GM19025 (cell line): ENCODE results near the gene DPF1.
A peak's percentile ranks its signal among the peaks of the same experiment; 100 is the strongest.
"Not testable (repeated sequence)": the region's sequence is repeated elsewhere in the genome, so short reads cannot be mapped to it uniquely, and the experiment has no call there.

Source experiments
- ATAC-seq: cut with Tn5 transposase; IDR thresholded peaks from one replicate; pipeline ENCODE4 v1.9.1; 2021; ENCODE audit warnings: mild to moderate bottlenecking, low read depth, moderate library complexity; ENCODE audit not compliant: unreplicated experiment

DPF1 gene

DNA sequence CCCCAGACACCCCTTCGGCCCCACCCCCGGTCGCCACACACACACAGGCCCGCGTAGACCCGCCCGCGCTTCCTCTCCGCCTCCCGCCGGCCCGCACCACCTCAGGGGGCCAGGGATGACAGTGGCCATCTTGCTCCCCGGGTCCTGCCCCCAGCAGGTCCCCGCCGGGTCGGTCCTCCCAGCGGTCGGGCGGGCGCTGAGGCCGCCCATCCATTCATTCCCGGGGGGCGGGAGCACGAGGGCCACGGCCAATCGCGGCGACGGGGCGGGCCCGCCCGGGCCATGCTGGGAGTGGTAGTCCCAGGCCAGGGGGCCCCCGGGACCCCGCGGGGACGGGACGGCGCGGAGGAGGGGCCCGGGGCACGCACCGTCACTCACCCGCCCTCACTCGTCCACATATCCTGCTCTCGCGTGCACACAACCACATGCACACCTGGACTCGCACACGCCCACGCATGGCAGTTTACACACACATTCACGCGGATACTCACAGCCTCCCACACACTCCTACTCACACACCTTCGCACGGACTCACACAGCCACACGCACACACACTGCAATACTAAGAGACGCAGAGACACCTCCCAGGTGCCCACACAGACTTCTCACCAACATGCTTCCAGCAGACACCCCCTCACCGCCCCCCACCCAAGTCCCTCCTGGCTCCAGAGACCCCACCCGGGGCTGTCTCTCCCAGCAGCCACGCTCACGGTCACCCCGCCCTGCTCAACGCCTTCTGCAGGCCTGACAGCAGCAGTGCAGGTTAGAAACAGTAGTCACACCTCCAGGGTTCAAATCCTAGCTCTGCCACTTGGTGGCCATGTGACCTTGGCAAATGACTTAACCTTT, at the start of gene DPF1:
Gene DPF1, minus strand, starts transcription at position 209 of the 849 bp plus-strand sequence. Its CDS starts 80 bp downstream, at position 129.
- ATAC-seq = peak; percentile 72

DNA sequence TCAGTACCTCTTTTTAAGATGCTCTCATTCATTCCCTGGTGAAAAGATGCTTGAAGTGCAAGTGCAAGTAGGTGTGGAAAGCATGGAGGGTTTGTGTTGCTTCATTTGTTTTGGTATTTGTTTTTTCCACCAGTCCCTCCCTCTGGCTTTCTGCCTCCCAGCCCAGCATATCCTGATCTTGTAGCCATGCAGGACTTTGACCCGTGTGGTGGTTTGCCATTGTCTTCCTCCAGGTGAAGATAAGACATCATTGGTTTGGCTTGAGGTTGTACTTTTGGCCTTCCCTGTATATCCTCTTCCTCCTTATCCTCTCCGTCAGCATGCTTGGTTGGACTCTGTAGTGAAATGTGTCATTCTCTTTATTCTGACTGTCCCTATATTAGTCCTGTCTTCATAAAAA, 49.5 kb upstream of the DPF1 start:
- ATAC-seq = no peak

DNA sequence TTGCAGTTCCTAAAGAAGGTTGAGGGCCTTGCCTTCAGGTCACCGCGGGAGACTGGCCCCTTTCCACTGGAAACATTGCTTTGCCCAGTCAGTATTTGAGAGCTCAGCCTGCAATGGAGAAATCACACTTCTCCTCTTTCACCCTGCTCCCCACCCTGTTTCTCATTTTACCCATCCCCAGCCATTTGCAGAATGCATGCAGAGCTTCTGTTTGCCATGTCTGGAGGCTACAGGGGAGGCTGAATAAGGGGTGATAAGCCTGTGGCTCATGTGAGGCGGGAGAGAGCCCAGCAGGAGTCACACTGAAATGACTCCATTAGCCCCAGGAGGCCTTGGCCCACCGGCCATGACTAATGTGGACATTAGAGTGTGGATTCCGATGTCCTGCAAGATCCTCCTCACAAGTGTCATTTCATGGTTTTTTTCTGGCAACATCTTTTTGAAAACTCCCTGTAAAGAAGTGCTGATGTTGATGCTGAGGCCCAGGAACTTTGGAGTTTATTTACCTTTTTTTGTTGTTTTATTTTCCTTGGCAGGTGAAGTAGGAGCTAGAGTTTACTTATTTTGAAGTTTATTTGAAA, 46.7 kb upstream of the DPF1 start:
- ATAC-seq = no peak

DNA sequence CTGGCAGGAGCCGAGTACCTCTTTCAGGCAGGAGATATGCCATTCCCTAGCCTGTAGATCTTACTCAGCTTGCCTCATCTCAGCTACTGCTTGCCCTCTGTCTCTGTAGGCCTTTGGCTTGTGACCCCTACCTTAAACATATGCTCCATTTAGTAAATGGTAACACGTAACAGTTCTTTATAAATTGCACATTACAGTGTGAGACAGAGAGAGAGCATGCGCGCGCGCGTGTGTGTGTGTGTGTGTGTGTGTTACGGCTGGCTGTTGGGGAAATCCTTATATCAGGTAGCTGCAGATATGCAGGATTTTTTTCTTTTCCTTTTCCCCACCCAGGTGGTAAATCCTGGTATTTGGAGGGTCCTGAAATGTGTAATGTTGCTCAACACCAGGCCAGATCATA, 44.5 kb upstream of the DPF1 start:
- ATAC-seq = no peak

DNA sequence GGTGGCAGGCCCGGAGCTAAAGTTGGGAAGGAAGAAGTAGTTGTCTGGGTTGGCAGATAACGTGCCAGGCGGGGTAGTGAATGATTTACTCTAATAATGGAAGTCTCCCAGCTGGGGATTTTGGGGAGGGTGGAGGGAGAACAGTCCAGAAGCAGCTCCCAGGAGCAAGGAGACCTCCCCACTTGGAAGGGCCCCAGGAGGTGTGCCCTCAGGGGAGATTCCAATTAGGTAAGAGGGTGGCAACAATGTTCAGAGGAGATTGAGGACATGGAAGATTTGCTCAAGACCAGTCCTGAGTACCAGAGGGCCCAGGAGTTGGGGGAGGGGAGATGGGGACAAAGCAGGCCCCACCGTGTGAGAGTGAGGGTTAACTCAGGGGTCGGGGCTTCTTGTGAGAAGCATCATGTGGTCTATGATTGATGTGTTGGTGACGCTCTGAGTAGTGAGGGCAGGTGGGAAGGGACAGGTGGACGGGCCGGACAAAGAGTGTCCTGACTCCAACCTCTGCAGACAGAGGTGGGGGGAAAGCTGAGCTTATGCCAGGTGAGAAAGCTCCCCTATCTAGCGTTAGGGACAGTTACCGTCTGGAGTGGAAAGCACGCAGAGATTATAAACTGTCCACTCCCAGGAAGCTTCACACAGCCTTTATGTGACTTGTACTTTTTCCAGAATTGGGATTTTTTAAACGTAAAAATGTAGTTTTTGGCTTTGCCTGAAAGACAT, 43.9 kb upstream of the DPF1 start:
- no peak for ATAC-seq

DNA sequence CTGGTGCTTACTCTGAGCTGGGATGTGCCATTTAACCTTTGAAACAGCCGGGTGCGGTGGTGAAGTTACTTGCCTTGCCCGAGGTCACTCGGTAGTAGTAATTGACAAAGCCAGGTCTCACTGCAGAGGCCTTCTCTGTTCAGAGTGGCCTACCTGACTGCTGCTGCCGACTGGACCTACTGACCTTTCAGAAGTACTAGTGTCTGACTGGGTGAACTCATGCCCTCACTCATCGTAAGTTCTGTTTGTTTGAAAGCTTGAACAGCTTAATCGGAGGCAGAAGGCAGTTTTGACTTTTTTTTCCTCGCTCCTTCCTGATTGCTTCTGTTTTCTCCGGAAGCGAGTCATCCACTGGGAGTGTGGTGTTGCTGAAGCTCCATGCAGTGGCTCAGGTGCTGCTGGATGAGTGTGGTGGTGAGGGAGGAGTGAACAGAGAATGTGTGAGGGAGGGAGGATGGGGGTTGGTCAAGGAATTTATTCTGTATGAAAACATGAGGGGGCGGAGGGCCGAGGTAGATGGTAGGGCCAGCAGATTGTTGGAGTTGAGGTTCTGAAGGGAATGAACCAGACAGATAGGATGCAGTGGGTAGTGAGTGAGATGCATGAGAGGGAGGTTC, 43.1 kb upstream of the DPF1 start:
- ATAC-seq = no peak

DNA sequence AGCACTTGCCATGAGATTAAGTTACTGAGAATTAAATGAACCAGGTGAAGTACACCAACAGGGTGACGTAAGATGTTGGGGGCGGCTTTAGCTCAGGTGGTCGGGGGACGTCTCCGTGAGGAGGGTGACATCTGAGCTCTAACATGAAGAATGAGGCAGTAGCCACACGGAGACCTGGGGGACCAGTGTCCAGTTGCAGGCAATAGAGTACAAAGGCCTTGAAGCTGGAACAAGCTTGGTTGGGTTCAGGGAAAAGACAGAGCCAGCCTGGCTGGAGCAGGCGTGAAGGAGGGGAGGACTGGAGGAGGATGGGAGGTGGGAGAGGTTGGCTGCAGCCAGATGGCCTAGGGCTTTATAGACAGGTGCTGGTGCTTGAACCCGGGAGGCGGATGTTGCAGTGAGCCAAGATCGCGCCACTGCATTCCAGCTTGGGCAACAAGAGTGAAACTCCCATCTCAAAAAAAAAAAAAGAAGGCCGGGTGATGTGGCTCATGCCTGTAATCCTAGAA, 42.0 kb upstream of the DPF1 start:
- ATAC-seq = no peak

DNA sequence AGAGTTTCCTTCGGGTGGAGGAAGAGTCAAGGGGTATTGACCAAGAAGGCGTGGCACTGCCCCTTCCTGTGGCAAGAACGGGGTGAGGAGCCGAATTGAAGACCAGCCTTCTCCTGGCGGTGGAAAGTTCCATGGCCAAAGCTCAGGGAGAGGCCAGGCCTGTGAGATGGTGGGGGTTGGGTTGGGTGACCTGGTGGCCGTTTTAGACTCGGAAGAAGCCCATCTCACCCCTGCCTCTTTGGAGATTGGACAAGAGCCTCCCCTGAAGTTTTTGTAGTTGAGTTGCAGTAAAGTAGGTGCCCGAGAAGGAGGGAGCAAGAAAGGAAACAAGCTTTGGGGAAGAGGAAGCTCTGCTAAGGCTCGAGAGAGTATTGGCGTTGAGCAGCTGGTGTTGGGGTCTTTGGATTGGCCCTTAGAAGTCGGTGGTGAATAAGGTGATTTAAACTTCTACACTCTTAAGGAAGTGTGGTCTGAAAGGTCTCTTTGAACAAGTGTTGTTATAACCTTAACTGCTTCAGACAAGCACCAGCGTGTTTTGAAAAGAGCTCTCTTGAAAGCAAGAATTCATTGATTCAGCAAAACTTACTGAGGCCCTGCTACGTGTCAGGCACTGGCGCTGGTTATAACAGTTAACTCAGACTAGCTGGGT, 41.3 kb upstream of the DPF1 start:
- no peak for ATAC-seq

DNA sequence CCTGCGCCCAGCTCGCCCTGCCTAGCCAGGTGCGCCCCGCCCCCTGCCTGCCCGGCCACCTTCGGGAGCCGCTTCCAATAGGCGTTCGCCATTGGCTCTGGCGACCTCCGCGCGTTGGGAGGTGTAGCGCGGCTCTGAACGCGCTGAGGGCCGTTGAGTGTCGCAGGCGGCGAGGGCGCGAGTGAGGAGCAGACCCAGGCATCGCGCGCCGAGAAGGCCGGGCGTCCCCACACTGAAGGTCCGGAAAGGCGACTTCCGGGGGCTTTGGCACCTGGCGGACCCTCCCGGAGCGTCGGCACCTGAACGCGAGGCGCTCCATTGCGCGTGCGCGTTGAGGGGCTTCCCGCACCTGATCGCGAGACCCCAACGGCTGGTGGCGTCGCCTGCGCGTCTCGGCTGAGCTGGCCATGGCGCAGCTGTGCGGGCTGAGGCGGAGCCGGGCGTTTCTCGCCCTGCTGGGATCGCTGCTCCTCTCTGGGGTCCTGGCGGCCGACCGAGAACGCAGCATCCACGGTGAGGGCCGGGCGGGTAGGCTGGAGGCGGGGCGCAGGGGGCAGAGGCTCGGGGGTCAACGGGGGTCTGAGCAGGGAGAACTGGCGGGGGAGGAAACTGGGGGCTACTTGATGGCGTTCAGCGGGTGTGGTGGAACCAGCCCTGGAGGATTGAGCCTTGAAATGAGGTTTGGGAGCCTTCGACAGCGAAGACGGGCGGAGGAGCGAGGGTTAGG, 40.6 kb upstream of the DPF1 start, which contains the start of gene SPINT2:
Gene SPINT2, plus strand, starts transcription at position 88 of the 727 bp plus-strand sequence. Its CDS starts 320 bp downstream, at position 408.
- no peak for ATAC-seq

DNA sequence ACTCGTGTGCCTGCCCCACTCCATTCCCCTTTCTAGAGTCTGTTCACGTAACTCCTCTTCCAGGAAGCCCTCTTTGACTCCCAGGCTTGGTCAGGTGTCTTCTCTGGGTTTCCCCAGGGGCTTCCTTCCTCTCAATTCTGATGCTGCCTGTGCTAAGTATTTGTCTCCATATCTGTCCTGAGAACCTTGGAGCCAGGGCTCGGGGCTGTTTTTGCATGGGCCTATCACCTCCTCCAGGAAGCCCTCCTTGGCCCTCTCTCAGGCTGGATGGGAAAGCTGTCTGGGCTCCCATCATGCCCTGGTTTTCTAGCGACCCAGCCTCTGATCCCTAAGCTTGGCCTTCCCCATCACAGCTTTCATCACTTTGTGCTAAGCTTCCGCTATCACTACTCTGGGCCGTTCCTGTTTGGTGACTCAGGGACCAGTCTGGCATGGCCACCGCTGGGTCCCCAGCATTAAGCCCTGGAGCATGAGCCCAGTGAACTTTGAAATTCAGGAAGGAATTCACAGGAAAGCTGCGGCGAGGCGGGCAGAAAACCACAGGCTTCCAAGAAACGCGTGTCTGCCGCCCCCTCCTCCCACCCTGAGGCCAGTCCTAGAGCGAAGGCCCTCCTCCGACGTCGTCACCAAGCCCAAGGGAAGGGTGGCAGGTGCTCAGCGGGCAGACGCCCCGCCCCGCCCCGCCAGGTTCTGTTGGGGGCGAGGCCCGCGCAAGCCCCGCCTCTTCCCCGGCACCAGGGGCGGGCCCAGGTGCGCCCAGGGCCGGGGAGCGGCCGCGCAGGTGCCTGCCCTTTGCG, 39.9 kb upstream of the DPF1 start:
- no peak for ATAC-seq

DNA sequence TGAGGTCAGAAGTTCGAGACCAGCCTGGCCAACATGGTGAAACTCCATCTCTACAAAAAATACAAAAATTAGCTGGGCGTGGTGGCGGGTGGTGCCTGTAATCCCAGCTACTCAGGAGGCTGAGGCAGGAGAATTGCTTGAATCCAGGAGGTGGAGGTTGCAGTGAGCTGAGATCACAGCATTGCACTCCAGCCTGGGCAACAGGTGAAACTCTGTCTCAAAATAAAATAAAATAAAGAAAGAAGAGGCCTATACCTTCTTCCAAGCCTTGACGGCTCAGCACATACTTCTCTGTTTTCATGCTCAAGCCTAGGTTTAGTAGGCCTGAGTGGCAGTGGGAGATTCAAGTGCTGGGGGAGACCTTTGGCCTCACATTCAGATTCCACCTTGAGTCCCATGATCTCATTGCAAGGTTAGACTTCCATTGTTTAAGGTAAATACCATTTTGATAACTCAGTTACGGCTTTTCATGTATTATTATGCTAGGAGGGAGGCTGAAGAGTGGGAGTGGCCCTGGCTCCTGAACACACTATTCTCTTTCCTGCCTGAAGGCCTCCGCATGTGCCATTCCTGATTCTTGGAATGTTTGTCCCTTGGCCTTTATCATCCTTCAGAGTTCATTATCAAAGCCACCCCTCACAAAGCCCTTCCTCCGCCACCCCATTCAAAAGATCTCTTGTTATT, 38.7 kb upstream of the DPF1 start:
- ATAC-seq = no peak

DNA sequence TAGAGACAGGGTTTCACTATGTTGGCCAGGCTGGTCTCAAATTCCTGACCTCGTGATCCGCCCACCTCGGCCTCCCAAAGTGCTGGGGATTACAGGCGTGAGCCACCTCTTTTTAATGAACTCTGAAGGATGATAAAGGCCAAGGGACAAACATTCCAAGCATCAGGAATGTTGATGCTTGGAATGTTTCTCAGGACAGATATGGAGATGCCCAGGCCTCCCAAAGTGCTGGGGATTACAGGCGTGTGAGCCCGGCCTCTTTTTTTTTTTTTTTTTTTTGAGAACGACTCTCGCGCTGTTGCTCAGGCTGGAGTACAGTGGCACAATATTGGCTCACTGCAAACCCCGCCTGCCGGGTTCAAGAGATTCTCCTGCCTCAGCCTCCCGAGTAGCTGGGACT, 37.9 kb upstream of the DPF1 start:
- ATAC-seq = not testable (repeated sequence)

DNA sequence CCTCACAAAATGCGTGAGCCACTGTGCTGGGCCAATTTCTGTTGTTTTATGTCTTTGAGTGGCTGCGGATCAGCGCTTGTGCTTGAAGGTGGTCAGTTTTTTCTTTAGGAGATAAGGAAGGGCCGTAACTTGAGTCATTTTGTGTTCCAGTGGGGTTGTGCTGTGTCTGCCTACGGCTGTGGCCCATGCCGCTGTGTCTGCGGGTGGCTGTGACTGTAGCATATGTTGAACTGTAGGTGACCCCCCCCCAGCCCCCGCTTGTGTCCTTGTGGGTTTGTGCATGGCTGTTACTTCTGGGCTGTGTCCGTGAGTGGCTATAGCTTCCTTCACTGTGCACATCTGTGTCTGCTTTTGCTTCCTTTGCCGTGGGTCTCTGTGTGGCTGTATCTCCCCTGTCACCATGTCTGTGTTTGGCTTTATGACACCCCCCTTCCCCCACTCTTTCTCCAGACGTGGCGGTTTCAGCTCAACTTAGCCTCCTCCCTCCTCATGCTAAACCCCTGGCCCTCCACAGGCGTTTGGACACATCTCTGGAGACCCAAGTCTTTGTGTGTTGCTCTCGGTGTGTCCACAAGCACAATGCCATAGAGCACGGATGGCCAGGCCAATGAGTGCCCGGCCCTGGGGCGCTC, 31.5 kb upstream of the DPF1 start:
- no peak for ATAC-seq

DNA sequence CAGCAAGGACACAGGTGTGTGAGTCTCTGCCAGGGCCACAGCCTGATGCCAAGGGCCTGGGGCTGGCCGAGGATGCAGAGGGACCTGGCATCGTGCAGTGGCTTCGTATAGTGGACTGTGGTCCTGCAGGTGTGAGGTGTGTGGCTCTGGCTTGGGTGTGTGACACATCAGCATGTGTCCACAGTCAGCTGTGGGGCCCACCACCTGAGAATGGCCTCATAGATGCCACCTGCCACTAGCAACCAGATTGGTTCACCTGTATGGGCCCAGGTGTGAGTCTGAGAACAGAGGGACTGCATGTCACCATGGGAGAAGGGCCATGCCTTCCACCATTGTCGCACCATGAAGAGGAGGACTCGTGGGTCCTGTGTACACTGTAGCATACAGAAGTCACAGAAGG, 29.8 kb upstream of the DPF1 start:
- ATAC-seq = no peak

DNA sequence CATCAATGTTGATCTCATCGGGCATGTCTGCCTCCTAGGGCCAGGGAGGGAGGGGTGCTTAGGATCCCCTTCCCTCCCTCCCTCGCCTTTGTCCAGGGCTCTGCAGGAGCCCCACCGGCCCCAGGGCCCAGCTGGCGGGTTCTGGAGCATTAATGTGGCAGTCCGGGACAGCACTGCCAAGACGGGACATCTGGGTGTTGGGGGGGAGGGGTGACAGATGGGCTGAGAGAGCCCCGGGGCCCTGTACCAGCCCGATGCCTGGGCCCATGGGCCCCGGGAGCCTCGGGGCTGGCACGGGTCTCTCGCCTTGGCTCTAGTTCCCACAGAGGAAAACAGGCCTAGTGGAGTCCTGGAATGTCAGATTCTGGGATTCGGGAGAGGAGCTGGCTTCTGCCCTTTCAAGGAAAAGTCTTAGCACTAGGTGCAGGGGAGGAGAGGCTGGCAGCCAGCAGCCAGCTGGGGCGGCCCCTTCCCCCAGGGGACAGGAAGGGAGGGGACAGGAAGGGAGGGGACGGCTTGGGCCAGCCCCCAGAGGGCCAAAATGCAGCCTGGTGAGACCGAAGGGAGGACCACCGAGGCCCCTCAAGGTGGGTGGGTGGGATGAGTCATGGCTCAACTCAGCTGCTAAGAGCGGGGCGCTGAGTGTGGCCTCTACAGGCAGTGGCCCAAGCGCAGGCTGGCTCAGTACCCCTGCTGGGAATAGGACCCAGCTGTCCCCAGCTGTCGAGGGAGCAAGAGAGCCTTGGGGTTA, 29.1 kb upstream of the DPF1 start:
- no peak for ATAC-seq

DNA sequence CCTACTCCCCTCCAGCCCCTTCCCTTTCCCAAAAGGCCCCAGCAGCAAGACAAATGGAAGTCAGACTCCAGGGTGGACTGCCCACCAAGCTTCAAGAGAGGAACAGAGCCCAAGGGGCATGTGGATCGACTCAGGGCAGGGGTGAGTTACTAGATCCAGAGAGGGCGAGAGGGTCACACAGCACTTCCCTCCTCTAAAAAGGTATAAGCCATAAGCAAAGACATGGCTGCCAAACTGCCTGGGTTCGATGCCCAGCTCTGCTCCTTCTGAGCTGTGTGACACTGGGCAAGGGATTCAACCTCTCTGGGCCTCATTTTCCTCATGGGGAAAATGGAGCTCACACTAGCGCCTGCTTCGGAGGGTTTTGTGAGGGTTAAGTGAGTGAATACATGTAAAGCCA, 28.4 kb upstream of the DPF1 start:
- no peak for ATAC-seq

DNA sequence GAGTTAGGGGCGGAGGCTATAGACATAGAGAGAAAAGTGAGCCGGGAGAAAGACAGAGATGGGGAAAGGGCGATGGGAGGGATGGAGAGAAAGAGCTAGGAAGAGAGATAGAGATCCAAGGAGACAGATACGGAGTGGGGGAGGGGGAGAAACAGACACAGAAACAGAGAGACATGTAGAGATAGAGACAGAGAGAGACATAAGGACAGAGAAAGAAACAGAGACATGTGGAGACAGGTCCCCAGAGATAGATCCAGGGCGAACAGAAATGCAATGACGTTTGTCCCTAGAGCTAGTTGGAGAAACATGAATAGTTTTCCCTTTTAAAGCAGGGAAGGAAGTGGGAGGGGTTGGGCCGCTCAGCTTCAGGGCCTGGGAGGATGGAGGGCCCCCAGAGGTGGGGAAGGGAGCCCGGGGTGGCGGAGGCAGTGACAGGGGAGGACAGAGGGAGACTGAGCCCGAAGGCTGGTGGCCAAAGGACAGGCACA, 27.6 kb upstream of the DPF1 start:
- ATAC-seq = no peak
